Astrocyte (in vitro differentiated cells and primary cell): ENCODE results near the gene ACTRT2. TPM values are rescaled to one million over a fixed set of nuclear protein-coding genes. Genes with fewer than 3 reads are reported as not detected.

ENCODE experiments used
- DNase-seq: peaks from one replicate; pipeline ENCODE4 v3.0.0-alpha.2; 2010; ENCODE audit warnings: low read depth
- FAIRE-seq: peaks from 2 replicates; lab custom pipeline; 2011; peaks lifted over from hg19 to GRCh38; lab: Jason Lieb, UNC
- H2AFZ ChIP-seq: 2 replicates; pipeline ENCODE4 v1.6.0; 2012; ENCODE audit warnings: low read depth, low read length, inconsistent platforms
- H3K27ac ChIP-seq: 2 replicates; pipeline ENCODE4 v1.5.1; 2011; ENCODE audit warnings: low read depth, low read length, inconsistent platforms
- H3K27me3 ChIP-seq: 2 replicates; pipeline ENCODE4 v1.6.0; 2011; ENCODE audit warnings: low read length, inconsistent platforms; ENCODE audit not compliant: insufficient read depth
- H3K36me3 ChIP-seq: 2 replicates; pipeline ENCODE4 v1.5.1; 2011; ENCODE audit warnings: low read length, inconsistent platforms; ENCODE audit not compliant: insufficient read depth
- H3K4me1 ChIP-seq: 2 replicates; pipeline ENCODE4 v1.5.1; 2011; ENCODE audit warnings: low read length, inconsistent platforms; ENCODE audit not compliant: insufficient read depth
- H3K4me2 ChIP-seq: 2 replicates; pipeline ENCODE4 v1.6.0; 2012; ENCODE audit warnings: low read length, inconsistent platforms
- H3K4me3 ChIP-seq: 2 replicates; pipeline ENCODE4 v1.5.1; 2011; ENCODE audit warnings: low read depth, mild to moderate bottlenecking, low read length, inconsistent platforms; ENCODE audit not compliant: insufficient read depth
- H3K79me2 ChIP-seq: 2 replicates; pipeline ENCODE4 v1.6.0; 2012; ENCODE audit warnings: mild to moderate bottlenecking, low read length, inconsistent platforms; ENCODE audit not compliant: insufficient read depth
- H3K9ac ChIP-seq: 2 replicates; pipeline ENCODE4 v1.6.0; 2012; ENCODE audit warnings: mild to moderate bottlenecking, low read length, inconsistent platforms
- H3K9me3 ChIP-seq: 2 replicates; pipeline ENCODE4 v1.5.1; 2012; ENCODE audit warnings: low read depth, mild to moderate bottlenecking, low read length, inconsistent platforms; ENCODE audit not compliant: insufficient read depth
- H4K20me1 ChIP-seq: 2 replicates; pipeline ENCODE4 v1.6.0; 2012; ENCODE audit warnings: low read length, inconsistent platforms; ENCODE audit not compliant: insufficient read depth
- H3K27ac Mint-ChIP-seq: one replicate; pipeline ENCODE4 v1.8.0; 2021; ENCODE audit warnings: mild to moderate bottlenecking, mixed read lengths; ENCODE audit not compliant: unreplicated experiment
- H3K27me3 Mint-ChIP-seq: one replicate; pipeline ENCODE4 v1.8.0; 2021; ENCODE audit warnings: low read depth, mixed read lengths; ENCODE audit not compliant: unreplicated experiment
- H3K36me3 Mint-ChIP-seq: one replicate; pipeline ENCODE4 v1.8.0; 2021; ENCODE audit warnings: low read depth, mixed read lengths; ENCODE audit not compliant: unreplicated experiment
- H3K4me1 Mint-ChIP-seq: one replicate; pipeline ENCODE4 v1.8.0; 2021; ENCODE audit warnings: low read depth, mixed read lengths; ENCODE audit not compliant: unreplicated experiment
- H3K4me3 Mint-ChIP-seq: one replicate; pipeline ENCODE4 v1.8.0; 2021; ENCODE audit warnings: mild to moderate bottlenecking, moderate library complexity, mixed read lengths; ENCODE audit not compliant: unreplicated experiment
- H3K9me3 Mint-ChIP-seq: one replicate; pipeline ENCODE4 v1.8.0; 2021; ENCODE audit warnings: mild to moderate bottlenecking, mixed read lengths; ENCODE audit not compliant: unreplicated experiment
- EZH2 ChIP-seq: IDR thresholded peaks from 2 replicates; pipeline ENCODE4 v1.6.1; 2012; ENCODE audit warnings: mild to moderate bottlenecking, low read length, inconsistent platforms; ENCODE audit not compliant: insufficient read depth
- total RNA-seq: library from RNA; stranded (reverse); gene quantifications from 2 replicates; pipeline ENCODE4 v1.2.1, GENCODE V29; 2021
- TF ChIP-seq, protein P1 (sequence below): IDR thresholded peaks from 2 replicates; pipeline ENCODE4 v1.5.1; 2011; ENCODE audit warnings: low read depth, mild to moderate bottlenecking, inconsistent platforms, low read length, moderate library complexity; ENCODE audit not compliant: insufficient read depth

The ACTRT2 gene
- total RNA-seq, 1 donor from 2014 or later: not detected

DNA sequence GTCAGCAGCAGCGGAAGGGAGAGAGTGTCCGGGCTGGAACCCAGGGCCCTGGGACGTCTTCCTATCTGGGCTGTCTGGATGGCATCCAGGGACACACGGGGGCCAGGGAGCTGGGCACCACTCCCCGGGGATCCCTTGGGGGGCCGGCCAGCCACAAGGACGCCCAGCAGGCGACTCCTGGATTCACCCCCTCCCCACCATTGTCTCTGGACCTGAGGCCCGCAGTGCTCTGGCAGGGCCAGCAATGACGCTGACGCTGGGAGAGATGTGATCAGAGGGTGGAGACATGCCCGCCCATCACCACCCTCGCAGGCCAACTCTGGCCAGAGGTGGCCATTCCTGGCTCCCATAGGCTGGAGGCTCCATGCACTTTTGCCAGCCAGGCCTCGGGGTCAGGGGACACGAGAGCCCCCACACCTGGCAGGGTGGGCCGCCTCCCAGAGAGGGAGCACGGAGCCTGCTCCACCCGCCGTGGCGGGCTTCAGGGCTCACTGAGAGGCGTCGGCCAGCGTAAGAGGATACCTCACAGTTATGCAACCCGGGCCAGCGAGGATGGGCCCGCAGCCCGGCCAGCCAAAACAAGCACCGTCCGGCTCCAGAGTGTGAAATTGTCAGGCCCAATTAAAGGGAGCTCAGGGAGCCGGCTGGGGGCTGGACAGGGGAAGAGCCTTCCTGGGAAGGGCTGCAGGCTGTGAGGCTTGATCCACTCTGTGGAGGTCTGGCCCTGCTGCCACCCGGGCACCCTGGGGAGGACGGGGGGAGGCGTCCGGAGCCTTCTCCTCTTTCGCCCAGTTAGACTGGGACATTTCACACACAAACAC lies 10.3 kb downstream of the ACTRT2 start:
- Mint-ChIP-seq H3K9me3 (no peaks in the 10 kb centered on the region), H3K27me3 (peaks cover 51% of the 10 kb centered on the region), H3K4me3 (no peak overlapping the region), H3K27ac (no peak overlapping the region), H3K4me1 (no peaks in the 10 kb centered on the region), H3K36me3 (no peaks in the 10 kb centered on the region)
- Histone ChIP-seq H3K9me3 (peaks cover under 1% of the 10 kb centered on the region), H3K27me3 (no peaks in the 10 kb centered on the region), H3K36me3 (no peaks in the 10 kb centered on the region), H3K4me1 (no peaks in the 10 kb centered on the region), H3K27ac (no peak overlapping the region), H3K4me2 (no peak overlapping the region), H3K79me2 (no peaks in the 10 kb centered on the region), H4K20me1 (no peaks in the 10 kb centered on the region), H2AFZ (no peak overlapping the region), H3K9ac (no peak overlapping the region), H3K4me3 (no peak overlapping the region)
- no peak for FAIRE-seq
- no peak for DNase-seq
- TF ChIP-seq, protein P1, sequence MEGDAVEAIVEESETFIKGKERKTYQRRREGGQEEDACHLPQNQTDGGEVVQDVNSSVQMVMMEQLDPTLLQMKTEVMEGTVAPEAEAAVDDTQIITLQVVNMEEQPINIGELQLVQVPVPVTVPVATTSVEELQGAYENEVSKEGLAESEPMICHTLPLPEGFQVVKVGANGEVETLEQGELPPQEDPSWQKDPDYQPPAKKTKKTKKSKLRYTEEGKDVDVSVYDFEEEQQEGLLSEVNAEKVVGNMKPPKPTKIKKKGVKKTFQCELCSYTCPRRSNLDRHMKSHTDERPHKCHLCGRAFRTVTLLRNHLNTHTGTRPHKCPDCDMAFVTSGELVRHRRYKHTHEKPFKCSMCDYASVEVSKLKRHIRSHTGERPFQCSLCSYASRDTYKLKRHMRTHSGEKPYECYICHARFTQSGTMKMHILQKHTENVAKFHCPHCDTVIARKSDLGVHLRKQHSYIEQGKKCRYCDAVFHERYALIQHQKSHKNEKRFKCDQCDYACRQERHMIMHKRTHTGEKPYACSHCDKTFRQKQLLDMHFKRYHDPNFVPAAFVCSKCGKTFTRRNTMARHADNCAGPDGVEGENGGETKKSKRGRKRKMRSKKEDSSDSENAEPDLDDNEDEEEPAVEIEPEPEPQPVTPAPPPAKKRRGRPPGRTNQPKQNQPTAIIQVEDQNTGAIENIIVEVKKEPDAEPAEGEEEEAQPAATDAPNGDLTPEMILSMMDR: no peak
- no peak for TF ChIP-seq EZH2

DNA sequence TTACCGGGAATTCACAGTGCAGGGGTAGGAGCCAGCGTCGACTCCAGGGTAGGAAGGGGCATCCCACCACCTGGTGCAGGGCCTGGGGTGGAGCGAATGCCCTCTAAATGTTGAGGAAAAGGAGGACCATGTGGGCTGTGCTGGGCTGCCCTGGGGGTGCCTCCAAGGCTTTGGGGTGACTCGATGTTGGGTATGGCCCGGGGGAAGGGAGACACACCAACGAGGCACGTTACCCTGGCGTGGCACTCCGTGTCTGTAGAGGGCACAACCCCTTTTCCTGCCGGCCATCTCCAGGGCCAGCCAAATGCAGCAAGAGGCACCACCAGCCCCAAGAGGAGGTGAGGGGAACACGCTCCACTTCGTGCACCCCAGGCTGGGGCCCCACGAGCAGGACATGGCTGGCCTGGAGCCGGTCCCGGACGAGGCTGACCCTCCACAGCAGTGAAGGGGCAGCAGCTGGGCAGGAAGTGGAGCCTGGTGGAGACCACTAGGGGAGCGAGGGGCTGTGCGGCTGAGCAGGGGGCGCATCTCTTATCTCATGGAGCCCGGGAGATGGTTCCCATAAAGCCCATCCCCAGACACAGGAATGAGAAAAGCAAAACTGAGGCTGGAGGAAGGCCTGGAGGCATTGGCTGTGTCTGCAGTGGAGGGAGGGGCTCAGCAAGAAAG lies 11.2 kb downstream of the ACTRT2 start:
- H2AFZ ChIP-seq: no peak overlapping the region
- FAIRE-seq: no peak
- H3K4me3 ChIP-seq: no peak overlapping the region
- H3K9ac ChIP-seq: no peak overlapping the region
- no peak overlapping the region for H3K27ac ChIP-seq
- Mint-ChIP-seq H3K4me1 (no peaks in the 10 kb centered on the region), H3K36me3 (no peaks in the 10 kb centered on the region), H3K27ac (no peak overlapping the region), H3K4me3 (no peak overlapping the region), H3K27me3 (peaks cover 53% of the 10 kb centered on the region), H3K9me3 (no peaks in the 10 kb centered on the region)
- DNase-seq: no peak
- no peaks in the 10 kb centered on the region for H3K9me3 ChIP-seq
- no peak overlapping the region for H3K4me2 ChIP-seq
- no peaks in the 10 kb centered on the region for H3K27me3 ChIP-seq
- H3K36me3 ChIP-seq: no peaks in the 10 kb centered on the region
- H3K4me1 ChIP-seq: no peaks in the 10 kb centered on the region
- TF ChIP-seq, protein P1: no peak
- TF ChIP-seq EZH2: no peak
- no peaks in the 10 kb centered on the region for H3K79me2 ChIP-seq
- no peaks in the 10 kb centered on the region for H4K20me1 ChIP-seq
